ENCODE results near the gene TMEM174.

TMEM174 gene, protein sequence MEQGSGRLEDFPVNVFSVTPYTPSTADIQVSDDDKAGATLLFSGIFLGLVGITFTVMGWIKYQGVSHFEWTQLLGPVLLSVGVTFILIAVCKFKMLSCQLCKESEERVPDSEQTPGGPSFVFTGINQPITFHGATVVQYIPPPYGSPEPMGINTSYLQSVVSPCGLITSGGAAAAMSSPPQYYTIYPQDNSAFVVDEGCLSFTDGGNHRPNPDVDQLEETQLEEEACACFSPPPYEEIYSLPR

DNA sequence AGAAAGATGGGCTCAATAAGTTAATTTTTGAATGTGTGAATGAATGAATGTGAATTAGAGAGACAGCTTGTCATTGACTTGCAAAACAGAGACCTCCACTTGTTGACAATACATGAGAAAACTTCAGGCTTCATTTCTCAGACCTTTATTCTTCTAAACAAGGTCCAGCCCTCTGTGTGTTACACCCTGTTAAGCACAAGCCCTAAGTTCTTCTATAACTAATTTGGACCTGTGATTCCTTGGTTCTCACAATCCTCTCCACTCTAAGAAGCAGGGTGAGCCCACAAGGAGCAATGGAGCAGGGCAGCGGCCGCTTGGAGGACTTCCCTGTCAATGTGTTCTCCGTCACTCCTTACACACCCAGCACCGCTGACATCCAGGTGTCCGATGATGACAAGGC is at the start of gene TMEM174:
TSS of gene TMEM174 (plus strand) at position 243 of the 400 bp plus-strand sequence. CDS start at position 294, 51 bp downstream.
- H3K4me3 ChIP-seq (ENCODE audit: low read depth, low read length), result no peak within 1 kb of the TSS

DNA sequence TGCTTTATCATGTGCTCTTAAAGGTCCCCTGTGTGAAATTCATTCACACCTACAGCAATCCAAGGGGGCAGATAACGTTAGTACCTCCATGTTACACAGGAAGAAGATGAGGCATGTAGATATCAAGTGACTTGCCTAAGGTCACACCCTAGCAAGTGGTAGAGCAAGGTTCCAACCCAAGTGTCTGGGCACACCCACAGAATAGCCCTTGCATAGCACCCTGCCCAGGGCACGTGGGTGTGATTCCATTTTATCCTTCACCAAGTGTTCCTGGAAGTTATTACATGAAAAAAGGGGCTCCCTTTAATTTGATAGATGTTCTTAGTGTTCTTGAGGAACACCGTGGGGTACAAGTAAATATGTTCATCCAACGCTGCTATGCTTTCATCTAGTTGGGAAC is 47.7 kb upstream of the TMEM174 start:
- H3K4me3 ChIP-seq (ENCODE audit: low read depth, low read length), result no peak overlapping the region

DNA sequence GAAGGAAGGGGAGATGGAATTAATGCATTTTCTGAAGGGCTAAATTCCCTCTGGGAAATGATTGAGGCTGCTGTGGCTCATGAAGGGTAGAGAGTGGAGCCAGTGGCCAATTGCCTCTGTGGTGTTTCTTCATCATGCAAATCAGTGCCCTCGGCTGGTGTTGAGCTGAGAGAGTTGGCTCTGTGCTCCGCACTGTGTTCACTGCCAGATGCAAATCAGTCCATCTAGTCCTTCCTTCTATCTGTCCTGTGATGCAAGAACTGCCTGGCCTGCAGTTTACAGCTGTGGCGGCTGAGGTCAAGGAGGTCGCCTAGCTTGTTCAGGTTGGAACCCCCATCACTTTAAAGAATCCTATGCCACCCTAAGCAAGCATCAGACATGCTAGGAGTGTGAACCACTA is 46.6 kb upstream of the TMEM174 start:
- H3K4me3 ChIP-seq (ENCODE audit: low read depth, low read length), result no peak overlapping the region

DNA sequence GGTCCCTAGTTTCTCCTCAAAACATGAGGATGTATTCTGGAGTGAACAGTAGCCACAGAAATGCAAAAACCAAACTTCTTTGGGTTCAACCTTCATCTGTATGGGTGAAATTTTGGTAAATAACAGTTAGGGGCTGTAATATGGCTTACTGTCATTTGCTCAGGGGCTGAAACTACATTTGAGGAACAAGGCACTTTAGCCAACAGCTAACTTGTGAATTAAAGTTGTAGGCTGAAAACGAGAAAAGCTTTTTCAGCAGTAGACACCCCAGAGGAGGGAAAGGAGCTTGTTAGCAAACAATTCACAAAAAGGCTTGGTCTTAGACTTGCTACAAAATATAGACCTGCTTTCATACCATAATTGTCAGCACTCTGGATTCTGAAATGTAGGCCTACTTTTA is 46.0 kb upstream of the TMEM174 start:
- H3K4me3 ChIP-seq (ENCODE audit: low read depth, low read length), result no peak overlapping the region

DNA sequence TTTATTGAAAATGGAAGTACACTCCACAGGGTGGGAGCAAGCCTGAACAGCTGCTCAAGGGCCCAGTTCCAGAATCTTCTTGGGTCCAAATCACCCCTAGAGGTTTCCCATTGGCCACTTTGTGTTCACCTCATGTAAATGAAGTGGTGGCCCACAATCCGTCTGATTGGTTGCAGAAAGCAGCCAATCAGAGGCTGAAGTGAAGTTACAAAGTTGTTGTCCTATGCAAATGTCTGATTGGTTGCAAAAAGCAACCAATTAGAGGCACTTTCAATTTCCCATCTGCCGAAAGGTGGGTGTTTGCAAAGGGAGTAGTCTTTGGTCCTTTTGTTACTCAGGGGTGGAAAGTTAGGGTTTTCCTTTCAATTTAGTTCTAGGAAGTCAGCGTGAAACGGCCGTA is 43.9 kb upstream of the TMEM174 start:
- H3K4me3 ChIP-seq (ENCODE audit: low read depth, low read length), result no peak overlapping the region

DNA sequence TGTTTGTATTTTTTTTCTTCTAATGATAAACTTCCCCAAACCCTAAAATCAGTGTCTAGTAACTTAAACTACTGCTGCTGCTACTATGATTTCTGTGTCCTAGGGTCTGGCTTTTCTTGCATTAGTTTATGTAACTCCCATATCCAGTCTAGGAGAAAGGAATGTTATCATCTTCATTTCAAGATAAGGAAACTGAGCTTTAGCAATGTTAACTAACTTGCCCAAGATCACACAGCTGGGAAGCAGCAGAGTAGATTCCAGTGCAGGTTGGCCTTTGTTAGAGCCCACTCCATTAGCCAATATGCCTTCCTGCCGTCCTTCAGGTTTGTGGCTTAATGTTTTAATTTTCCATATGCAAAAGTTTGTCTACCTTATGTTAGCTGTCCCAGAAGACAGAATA is 42.2 kb upstream of the TMEM174 start:
- no peak overlapping the region for H3K4me3 ChIP-seq (ENCODE audit: low read depth, low read length)

DNA sequence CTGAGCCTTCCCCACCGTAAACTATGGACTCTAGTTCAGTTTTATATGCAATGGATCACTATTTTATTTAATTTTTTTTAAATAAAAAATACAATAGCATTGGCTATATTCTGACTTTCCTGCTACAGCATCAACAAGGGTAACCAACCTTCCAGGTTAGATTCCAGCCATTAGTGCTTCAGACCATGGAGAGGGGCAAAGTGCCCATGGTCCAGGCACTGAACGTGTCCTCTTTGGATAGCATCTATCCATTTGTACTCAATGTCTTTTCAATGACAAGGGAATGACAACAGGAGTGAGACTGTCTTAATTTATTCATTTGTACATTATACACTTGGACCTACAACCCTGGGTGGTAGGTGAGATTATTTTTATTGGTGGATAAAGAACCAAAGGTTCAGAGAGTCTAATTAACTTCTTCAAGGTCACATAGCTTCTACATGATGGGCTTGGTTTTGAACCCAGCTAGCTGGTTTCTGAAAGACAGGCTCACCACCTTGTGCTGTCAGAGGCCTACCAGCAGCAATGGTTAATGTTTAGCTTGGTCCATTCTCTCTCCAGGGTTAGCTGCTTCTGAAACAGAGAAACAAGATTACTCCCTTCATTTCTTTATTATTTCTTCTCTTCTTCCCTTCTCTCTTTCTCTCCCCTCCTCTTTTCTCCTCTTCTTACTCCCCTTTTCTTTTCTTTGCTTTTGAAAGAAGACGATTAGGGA is 41.1 kb upstream of the TMEM174 start:
- no peak overlapping the region for H3K4me3 ChIP-seq (ENCODE audit: low read depth, low read length)

DNA sequence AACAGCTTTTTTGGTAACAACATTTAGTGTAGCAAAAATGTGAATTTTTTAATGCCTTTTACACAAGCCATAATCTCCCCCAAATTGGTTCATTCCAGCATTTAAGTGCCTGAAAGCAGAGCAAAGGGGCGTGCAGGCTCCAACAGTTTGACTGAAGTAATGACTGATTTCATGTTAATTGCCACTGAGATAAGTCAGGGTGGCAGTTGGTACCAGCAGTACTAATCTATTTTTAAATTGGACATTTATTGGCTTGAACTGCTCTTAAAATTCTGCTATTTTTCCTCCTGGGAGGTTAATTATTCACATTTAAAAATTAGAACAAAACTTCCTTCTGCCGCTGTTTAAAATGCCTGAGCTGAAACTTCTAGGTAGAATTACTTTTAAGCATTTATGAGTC is 40.2 kb upstream of the TMEM174 start:
- no peak overlapping the region for H3K4me3 ChIP-seq (ENCODE audit: low read depth, low read length)

DNA sequence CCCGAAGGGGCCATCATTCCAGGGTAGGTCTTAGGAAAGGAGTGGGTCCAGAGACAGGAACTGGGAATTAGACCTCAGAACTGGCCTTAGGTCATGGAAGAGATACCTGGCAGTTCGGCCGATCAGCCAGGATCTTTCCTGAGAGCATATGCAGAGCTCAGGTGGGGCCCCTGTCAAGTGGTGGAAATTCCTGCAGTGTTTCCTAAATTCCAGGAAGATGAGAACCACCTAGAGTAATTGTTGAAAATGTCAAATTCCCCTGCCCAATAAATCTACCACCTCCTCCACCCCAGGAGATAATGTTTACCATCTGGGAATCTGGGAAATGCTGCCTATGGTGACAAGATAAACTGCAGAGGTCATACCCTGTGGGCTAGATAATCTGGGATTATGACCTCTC is 38.0 kb upstream of the TMEM174 start:
- H3K4me3 ChIP-seq (ENCODE audit: low read depth, low read length), result no peak overlapping the region

DNA sequence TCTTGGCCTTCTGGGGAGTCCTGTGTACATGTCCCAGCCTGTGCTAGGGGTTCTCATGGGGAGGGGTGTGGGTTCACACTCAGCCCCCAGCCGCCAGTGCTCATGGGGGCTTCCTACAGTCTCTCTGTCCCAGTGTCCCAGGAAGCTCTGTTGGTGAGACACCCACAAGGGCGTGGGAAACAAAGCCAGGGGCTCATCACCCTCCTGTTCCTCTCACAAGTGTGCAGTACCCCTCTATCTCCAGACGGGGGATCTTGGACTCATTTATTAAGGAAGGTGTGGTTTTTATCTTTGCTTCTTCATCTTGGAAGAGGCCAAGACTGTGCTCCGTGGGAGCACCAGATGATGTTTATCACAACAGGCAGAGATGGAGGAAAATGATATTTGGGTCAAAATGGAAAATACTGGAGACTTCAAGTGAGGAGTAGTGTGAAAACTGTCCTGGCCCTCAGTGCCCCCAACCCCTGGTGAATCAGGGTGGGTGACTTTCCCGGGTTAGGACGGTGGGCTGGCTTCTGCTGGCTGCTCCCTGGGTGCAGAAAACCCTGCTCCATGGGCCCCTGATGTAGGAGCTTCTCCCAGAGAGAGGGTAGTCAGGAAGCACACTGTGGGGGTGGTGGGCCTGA is 37.5 kb upstream of the TMEM174 start:
- H3K4me3 ChIP-seq (ENCODE audit: low read depth, low read length), result no peak overlapping the region

DNA sequence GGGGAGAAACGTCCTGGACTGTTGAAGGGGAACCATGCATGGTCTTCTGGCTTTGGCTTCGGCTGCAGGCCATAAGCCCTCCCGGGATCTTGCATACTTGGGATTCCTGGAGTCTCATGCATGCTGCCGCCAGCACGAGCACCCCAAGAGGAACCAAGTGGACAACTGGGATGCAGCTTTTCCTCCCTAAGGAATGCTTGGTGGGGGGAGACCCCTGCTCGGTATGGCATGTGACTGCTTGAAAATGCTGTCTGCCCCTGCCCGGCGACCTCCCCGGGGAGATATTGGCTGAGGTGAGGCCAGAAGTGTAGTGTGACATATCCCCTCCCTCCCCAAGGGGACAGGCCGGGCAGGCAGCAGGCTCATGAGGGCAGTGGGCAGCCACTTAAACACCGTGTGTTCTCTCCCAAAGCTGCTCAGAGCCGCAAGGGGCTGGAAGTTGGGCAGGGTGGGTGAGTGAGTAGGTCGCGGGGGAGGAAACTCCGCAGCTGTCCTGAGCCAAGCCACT is 36.9 kb upstream of the TMEM174 start:
- H3K4me3 ChIP-seq (ENCODE audit: low read depth, low read length), result no peak overlapping the region

DNA sequence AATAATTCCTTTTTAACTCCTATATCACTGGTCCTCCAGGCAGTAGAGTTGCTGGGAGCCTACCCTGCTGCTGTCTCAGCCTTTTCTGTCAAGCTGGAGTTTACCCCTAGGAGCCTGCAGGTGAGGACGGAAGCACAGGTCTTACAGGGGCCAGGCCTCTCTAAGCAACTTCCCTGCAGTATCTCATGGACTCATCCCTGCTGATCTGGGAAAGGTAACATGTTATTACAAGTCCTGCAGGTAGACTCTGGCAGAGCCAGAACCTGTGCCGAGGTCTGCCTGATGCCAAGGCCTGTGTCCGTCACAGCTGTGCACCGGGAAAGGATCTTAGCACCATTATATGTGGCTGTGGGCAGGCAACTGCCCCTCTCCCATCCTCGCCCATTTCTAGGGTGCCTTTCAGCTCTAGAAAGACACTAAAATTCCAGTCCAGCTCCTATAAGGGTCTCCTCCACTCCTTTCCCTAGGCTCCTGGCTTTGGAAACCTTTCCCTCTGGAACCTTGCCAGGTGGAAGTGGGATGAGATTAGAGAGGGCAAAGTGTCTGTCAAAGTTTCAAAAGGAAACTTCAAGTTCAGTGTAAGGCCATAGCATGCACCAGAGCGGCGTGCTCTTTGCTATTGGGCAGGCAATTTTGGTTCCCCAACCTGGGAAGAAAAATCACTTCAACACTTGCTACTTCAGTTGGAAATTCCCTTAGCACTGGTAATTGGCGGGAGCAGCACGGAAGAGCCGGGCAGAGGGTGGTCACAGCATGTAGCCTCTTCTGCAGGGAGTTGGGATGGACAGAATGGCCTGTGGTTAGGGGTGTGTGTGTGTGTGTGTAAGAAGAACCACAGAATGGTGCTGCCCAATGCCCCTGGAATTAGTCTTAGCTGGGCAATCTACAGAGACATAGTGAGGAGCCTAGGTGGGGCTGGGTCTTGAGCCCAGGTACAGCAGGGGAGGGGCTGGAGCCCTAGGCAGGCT is 35.1 kb upstream of the TMEM174 start:
- H3K4me3 ChIP-seq (ENCODE audit: low read depth, low read length), result no peak overlapping the region

DNA sequence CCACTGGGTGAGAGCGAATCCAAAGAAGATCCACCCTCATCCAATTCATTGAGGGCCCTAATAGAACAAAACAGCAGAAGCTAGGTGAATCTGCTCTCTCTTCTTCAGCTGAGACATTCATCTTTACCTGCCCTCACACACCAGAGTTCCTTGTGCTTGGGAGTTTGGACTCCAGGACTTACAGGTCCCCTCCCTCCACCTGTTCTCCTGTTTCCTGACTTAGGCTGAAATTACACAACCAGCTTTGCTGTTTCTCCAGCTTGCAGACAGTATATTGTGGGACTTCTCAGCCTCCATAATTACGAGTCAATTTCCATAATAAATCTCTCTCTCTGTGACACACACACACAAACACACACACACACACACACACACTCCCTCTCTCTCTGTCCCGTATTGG is 33.5 kb upstream of the TMEM174 start:
- no peak overlapping the region for H3K4me3 ChIP-seq (ENCODE audit: low read depth, low read length)

DNA sequence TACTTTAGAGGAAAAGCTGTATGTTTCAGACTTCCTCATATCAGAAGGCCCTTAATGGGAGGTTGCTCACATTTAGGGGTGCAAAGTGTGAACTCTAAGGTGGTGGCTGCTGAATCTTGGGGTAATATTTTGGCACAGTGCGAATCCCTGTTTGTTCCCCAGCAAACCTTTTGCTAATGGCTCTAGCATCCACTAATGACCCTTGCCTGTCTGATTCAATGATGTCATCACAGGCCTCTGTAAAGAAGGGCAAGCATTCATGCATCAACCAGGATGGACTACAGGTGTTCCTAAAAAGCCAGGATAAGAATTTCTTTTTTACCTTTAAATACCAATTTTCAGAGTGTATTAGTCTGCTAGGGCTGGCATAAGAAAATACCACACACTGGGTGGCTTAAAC is 32.2 kb upstream of the TMEM174 start:
- no peak overlapping the region for H3K4me3 ChIP-seq (ENCODE audit: low read depth, low read length)

DNA sequence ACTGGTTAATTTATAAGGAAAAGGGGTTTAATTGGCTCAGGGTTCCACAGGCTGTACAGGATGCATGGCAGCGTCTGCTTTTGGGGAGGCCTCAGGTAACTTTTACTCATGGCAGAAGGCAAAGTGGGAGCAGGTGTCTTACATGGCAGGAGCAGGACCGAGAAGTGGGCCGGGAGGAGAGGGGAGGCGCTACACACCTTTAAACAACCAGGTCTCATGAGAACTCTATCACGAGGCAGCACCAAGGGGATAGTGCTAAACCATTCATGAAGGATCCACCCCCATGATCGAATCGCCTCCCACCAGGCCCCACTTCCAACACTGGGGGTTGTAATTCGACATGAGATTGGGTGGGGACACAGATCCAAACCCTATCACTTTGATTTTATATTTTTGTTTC is 31.0 kb upstream of the TMEM174 start:
- no peak overlapping the region for H3K4me3 ChIP-seq (ENCODE audit: low read depth, low read length)

DNA sequence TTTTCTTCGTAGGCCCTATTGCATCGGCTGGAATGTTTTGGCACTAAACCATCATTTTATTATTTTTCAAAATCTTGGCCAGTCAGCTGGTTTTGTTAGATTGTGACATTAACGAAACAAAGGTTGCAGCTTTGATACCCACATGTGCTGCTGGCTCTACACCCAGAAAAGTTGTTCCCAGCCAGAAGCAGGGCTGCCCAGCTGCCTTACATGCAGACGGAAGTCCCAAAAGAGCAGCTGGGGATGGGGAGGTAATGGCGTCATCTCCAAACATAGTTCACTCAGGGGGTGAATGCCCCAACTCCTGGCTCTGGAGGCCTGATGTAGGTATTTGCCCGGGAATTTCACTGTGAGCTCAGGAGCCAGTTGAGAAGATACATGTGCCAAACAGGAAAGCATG is 29.3 kb upstream of the TMEM174 start:
- H3K4me3 ChIP-seq (ENCODE audit: low read depth, low read length), result no peak overlapping the region

DNA sequence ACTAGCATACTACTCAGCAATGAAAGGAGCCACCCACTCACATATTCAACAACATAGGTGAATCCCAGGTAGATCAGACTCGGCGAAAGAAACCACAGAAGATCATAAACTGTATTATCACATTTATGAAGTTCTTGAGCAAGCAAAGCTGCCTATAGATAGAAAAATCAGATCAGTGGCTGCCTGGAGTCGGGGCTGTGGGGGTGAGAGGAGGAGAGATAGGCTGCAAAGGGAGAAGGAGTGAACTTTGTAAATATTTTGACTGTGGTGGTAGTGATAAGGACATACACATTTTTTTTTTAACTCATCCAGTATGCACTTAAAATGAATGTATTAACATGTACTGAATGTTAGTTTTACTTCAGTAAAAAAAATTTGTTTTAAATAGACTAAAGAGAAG is 23.5 kb upstream of the TMEM174 start:
- no peak overlapping the region for H3K4me3 ChIP-seq (ENCODE audit: low read depth, low read length)

DNA sequence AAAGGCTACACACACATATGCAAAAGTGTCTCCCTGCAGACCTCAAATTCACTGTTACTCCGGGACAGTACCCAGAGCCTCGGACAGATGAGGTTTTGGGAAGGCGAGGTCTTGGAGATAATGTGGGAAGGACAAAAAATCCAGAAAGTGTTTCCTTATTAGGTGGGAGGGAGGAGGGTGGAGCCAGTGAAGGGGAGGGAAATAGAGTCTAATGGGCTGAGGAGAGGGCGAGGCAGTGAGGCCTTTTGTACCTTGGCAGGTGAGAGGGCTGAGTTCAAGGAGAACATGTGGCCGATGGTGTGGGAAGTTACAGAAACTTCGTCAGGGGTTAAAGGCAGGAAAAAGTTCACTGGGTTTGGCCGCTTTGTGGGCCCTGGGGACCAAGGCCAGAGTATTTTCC is 22.1 kb upstream of the TMEM174 start:
- no peak overlapping the region for H3K4me3 ChIP-seq (ENCODE audit: low read depth, low read length)

DNA sequence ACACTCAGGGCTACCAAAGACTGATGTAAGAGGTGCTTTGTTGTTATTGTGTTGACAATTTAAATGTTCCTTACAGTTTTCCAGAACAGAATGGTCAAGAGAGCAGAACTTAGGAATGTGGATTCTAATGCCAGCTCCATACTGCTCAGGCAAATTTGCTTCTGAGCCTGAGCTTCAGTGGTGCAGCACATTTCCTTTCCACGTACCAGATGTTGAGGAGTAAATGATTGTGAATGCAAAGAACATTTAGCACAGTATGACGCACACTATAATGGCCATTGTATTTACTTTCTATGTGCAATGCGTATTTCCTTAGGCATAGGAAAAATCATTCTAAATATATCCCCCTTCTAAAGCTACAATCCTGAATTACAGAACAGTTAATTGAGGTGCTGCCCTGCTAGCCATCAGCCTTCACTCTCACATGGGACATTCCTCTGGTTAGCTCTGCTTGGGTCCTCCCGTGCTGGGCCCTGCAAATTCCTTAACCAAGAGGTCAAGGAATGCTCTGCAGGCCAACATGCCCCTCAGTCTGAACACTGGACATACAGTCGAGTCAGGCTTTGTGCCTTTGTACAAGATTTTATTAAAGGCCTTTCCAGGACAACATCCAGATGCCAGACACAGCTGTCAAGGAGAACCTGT is 21.1 kb upstream of the TMEM174 start:
- no peak overlapping the region for H3K4me3 ChIP-seq (ENCODE audit: low read depth, low read length)
